HPDE6-E6E7 (cell line): ENCODE data around the gene PRKAA1.

Experiments
- DNase-seq: peaks from one replicate; pipeline ENCODE4 v3.0.0; 2011; ENCODE audit warnings: missing footprints; ENCODE audit errors: extremely low spot score

The PRKAA1 gene

GRCh38 chr5:40780199-40780598, 18.0 kb downstream of the PRKAA1 start:
- no peak for DNase-seq

GRCh38 chr5:40779561-40779960, 18.6 kb downstream of the PRKAA1 start:
- no peak for DNase-seq

DNA sequence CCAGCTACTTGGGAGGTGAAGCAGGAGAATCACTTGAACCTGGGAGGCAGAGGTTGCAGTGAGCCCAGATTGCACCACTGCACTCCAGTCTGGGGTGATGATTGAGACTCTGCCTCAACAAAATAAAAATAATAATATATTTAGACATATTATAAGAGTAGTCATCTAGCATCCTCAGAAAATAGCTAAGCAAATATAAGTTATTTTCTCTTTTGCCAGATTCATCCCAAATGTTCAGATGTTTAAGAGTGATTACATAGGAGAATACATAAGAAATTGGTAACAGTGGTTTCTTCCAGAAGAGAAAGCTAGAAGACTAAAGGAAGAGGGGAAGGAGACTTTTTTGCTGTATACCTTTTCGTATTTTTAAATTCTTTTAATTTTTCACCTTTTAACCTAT, 20.0 kb downstream of the PRKAA1 start:
- no peak for DNase-seq

- DNase-seq, result no peak
Measured at GRCh38 chr5:40776658-40776977, 21.6 kb downstream of the PRKAA1 start.

GRCh38 chr5:40775846-40776657, 22.1 kb downstream of the PRKAA1 start:
- DNase-seq, result no peak

DNA sequence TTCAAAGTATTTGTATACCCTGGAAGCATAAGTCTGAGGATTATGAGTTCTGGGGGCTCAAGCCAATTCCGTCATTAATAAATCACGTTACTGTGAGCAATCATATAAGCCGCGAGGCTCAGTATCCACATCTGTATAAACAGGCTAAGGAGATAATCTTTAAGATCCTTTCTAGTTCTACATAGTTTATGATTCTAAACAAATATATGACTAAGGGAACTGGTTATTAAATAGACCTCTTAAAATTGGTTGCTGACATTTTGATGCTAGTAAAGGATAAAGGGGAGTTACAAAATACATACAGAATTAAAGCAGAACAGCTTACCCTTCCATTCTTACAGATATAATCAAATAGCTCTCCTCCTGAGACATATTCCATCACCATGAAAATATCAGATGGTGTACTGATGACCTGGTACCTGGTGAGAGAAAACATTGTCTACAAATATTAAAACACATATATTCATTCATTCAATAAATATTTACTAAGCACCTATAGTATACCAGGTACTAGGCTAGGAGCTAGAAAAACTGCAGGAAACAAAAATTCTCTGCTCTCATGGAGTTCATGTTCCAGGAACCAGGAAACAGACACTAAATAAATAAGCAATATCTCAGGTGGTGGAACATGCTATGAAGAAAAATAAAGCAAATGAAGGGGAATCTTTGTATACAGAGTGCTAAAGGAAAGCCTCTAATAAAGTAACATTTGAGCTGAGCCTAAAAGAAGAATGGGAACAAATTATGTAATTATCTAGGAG, 22.9 kb downstream of the PRKAA1 start:
- DNase-seq, result no peak

DNA sequence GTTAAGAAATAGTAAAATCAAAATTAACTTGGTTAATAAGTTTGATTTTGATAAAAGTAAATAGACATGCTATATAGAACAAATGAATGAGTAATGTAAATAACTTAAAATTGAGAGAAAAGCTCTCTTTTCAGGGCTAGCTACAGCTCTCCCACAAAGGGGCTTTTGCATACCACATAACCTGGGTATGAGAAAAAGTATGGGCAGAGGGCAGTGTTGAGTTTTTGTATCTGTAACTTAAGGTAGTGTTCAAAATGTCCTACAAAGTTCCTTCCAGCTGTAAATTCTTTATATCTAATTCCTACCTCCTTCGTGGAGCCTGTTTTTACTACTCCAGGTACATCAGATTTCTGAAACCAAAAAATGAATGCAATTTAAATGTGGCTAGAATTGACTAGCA, 23.6 kb downstream of the PRKAA1 start:
- no peak for DNase-seq

DNA sequence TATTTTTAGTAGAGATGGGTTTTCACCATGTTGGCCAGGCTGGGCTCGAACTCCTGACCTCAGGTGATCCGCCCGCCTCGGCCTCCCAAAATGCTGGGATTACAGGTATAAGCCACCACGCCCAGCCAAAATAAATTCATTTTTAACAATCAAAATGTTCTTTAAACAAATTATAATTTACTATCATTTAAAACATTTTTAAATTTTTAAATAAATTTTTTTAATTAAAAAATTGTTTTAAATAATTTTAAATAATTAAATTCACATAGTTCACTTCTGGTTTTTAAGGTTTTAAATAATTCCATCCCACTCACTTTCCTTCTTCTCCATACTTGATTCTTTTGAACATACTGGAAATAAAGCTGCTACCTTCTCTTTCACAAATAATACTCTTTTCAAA, 27.4 kb downstream of the PRKAA1 start:
- DNase-seq, result no peak

GRCh38 chr5:40762705-40763104, 35.5 kb downstream of the PRKAA1 start:
- no peak for DNase-seq

DNA sequence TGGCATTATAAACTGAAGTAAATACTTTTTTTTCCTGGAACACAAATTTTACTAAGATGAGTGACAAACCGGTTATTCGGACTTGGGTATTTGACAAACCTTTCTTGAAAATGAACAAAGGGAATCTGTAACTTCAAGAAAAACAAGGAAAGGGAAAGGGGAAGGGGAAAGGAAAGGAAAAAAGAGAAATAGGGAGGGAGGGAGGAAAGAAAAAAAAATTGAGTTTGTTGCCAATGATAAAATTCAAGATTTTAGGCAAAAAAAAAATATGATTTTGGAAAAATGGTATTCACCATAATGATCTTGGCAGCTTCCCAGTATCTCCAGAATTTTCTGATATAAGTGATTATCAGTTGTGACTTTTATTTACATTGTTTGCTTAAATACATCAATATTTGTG, 40.8 kb downstream of the PRKAA1 start:
- DNase-seq, result no peak

DNA sequence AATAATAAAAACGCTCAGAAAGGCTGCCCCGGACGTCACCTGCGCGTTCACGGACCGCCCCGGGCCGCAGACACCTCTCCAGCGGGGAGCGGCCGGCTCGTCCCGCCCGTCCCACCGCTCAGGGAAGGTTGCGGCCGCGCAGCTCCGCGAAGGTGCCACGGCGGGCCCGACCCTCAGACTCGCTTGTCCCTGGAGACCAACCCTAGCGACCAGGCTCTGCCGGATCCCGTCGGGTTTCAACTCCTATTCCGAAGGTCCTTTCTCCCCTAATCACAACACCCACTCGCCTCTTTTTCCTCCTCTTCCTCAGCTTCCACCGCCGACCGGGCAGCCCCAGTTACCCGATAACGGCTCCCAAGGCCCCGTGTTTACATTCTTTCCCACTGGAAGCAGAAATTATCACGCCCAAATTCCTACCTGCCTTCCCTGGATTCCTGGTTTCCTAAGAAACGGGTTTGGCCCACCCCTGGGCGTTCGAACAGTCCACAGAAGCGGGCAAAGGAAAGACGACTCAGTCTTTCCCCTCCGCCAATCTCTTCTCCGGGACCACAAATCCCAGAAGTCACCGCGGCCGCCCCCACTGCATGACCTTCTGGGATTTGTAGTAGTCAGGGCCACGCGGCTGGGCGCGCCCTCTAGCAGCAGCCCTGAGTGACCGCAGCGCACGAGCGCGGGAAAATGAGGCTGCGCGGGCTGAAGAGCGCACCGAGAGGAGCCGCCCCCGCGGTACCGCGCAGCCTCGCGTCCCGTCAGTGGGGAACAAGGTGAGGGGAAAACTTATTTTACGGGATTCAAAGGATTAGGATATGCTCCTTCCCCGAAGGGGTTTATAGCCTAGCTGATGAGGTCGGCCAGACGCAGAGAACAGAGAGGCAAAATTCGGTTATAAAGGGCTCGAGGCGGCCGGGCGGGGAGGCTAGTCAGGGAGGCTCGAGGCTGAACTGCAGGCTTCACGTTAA, 42.5 kb downstream of the PRKAA1 start, which contains the start of gene TTC33:
Gene TTC33 (minus strand): TSS at position 555 of the 959 bp plus-strand sequence. CDS start 8,943 bp downstream, outside the sequence.
- peak; percentile 95 for DNase-seq

DNA sequence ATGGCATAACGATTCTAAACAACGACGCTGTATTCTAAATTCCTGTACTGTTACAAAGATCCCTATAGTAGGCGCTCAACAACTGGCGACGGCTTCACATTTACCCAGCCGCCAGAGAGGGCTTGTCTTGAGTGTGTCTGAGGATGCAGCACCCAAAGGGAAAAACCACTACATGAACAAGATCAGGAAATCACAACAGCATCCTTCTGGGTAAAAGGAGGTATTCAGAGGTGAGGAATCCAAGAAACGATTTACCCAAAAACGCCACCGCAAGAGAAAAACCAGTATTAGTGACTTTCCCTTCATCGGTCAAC, 43.1 kb downstream of the PRKAA1 start:
- peak; percentile 69 for DNase-seq

DNA sequence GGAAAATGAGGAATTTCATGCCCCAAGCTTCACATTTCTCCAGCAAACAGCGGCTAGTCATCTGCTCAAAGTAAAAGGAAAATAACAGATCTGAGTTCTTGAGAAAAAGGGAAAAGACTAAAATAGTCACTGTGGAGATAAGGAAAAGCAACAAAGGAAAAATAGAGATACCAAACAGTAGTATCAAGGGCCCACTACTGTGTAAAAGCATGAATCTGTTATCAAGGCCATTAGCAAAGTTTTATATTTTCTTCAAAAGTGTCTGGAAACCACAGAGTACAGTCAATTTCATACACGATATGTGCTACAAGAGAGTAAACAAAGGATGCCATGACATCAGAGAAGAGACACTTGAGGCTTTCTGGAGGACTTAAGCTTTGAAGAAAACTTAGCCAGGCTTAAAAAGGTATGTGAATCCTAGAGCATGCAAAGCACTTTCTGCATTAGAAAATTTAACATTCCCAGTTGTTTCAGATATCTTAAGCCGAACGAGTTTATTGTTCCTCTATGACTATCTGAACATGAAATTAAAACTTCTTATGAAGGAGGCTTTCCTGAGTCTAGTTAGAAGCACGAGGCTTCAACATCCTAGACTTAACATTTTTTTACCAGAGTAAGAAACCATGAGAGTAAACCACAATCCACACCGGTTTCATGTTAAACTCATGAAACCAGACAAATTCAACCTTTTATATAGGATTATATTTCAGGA, 43.6 kb downstream of the PRKAA1 start:
- no peak for DNase-seq

GRCh38 chr5:40746703-40747102, 51.5 kb downstream of the PRKAA1 start:
- DNase-seq, result no peak

GRCh38 chr5:40743771-40744170, 54.4 kb downstream of the PRKAA1 start:
- DNase-seq, result no peak

DNA sequence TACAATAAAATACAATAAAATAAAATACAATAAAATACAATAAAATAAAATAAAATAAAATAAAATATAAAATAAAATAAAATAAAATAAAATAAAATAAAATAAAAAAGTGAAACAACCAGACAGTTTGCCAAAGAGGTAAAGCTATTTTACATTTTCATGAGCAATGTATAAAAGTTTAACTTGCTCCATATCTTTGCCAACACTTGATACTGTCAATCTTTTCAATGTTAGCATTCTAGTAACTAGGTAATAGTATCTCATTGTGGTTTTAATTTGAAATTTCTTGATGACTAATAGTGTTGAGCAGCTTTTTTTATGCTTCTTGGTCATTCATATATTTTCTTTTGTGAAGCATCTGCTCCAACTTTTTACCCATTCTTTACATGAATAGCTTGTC, 59.7 kb downstream of the PRKAA1 start:
- no peak for DNase-seq

- DNase-seq, result peak; percentile 40
Measured at GRCh38 chr5:40736103-40736875, 61.9 kb downstream of the PRKAA1 start.

- DNase-seq, result no peak
Measured at GRCh38 chr5:40735609-40736008, 62.6 kb downstream of the PRKAA1 start.

- no peak for DNase-seq
Measured at GRCh38 chr5:40734986-40735385, 63.2 kb downstream of the PRKAA1 start.

GRCh38 chr5:40733879-40734563, 64.2 kb downstream of the PRKAA1 start:
- no peak for DNase-seq
